Measurements from ENCODE around the gene GAS7. TPM values are rescaled to one million over a fixed set of nuclear protein-coding genes. Genes with fewer than 3 reads are reported as not detected.
A peak's percentile ranks its signal among the peaks of the same experiment; 100 is the strongest.

Gene GAS7
- total and polyA plus RNA-seq, 2 experiments from 2014 or later, result 1.9 to 10.7 TPM

DNA sequence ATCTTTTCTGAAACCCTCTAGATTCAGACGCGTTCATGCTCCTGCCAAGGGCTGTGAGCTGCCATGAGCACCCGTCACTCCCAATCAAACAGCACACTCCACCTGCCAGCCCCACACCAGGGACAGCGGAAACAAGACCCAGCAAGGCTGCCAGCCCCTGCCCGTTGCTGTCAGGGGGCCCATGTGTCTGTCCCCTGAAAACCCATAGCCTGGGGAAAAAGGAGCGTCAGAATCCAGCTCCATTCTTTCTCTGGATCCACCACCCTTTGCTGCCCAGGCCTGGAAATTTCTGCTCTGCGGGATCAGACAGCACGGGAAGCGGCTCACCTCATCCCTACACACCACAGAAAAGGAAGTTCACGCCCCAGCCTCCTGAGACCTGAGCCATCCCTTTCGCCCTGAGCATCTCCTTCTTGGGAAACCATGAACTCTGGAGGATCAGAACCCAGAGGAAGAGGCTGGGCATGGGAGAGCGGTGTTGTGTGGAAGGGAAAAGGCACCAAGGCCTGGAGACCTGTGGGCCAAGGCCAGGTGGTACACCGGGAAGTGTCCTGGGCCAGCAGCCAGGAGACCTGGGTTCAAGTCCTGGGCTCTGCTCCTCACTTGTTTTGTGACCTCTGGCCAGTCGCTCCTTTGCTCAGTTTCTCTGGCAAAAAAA, 241.8 kb downstream of the GAS7 start:
- H3K36me3 Mint-ChIP-seq (ENCODE audit: low read depth), result no peaks in the 10 kb centered on the region
- no peaks in the 10 kb centered on the region; the same call in 2 of the 3 replicates for H3K9me3 Mint-ChIP-seq
- no peaks in the 10 kb centered on the region for H3K36me3 ChIP-seq (ENCODE audit: insufficient read depth)
- H3K27me3 Mint-ChIP-seq (ENCODE audit: insufficient read depth, low read depth, poor library complexity), result peaks cover 19% of the 10 kb centered on the region
- ATAC-seq (peak; percentile 19), DNase-seq (ENCODE audit: low spot score) (no peak)
- H3K79me2 ChIP-seq (replicated peaks; ENCODE audit: insufficient read depth), result no peaks in the 10 kb centered on the region
- H3K27ac ChIP-seq (ENCODE audit: low read depth), result no peak overlapping the region
- no peak overlapping the region; the same call in 1 of the 2 replicates for H3K4me2 ChIP-seq
- no peaks in the 10 kb centered on the region for H4K20me1 ChIP-seq (replicated peaks; ENCODE audit: insufficient read depth)
- H3K4me3 Mint-ChIP-seq, result no peak overlapping the region
- H3K27ac Mint-ChIP-seq, result no peak overlapping the region
- H3K4me3 ChIP-seq, result no peak overlapping the region
- H3F3A ChIP-seq (replicated peaks; ENCODE audit: low read depth), result no peaks in the 10 kb centered on the region
- no peak overlapping the region for H2AFZ ChIP-seq
- no peaks in the 10 kb centered on the region for H3K9me2 ChIP-seq (ENCODE audit: insufficient read depth)
- TF ChIP-seq POLR2AphosphoS5 (IDR thresholded peaks at IDR 0.05; ENCODE audit: low read depth), result no peak
- TF ChIP-seq CREB1 (CRISPR knock-in tag; IDR thresholded peaks at IDR 0.05; ENCODE audit: low read depth), result no peak
- TF ChIP-seq, protein P1, sequence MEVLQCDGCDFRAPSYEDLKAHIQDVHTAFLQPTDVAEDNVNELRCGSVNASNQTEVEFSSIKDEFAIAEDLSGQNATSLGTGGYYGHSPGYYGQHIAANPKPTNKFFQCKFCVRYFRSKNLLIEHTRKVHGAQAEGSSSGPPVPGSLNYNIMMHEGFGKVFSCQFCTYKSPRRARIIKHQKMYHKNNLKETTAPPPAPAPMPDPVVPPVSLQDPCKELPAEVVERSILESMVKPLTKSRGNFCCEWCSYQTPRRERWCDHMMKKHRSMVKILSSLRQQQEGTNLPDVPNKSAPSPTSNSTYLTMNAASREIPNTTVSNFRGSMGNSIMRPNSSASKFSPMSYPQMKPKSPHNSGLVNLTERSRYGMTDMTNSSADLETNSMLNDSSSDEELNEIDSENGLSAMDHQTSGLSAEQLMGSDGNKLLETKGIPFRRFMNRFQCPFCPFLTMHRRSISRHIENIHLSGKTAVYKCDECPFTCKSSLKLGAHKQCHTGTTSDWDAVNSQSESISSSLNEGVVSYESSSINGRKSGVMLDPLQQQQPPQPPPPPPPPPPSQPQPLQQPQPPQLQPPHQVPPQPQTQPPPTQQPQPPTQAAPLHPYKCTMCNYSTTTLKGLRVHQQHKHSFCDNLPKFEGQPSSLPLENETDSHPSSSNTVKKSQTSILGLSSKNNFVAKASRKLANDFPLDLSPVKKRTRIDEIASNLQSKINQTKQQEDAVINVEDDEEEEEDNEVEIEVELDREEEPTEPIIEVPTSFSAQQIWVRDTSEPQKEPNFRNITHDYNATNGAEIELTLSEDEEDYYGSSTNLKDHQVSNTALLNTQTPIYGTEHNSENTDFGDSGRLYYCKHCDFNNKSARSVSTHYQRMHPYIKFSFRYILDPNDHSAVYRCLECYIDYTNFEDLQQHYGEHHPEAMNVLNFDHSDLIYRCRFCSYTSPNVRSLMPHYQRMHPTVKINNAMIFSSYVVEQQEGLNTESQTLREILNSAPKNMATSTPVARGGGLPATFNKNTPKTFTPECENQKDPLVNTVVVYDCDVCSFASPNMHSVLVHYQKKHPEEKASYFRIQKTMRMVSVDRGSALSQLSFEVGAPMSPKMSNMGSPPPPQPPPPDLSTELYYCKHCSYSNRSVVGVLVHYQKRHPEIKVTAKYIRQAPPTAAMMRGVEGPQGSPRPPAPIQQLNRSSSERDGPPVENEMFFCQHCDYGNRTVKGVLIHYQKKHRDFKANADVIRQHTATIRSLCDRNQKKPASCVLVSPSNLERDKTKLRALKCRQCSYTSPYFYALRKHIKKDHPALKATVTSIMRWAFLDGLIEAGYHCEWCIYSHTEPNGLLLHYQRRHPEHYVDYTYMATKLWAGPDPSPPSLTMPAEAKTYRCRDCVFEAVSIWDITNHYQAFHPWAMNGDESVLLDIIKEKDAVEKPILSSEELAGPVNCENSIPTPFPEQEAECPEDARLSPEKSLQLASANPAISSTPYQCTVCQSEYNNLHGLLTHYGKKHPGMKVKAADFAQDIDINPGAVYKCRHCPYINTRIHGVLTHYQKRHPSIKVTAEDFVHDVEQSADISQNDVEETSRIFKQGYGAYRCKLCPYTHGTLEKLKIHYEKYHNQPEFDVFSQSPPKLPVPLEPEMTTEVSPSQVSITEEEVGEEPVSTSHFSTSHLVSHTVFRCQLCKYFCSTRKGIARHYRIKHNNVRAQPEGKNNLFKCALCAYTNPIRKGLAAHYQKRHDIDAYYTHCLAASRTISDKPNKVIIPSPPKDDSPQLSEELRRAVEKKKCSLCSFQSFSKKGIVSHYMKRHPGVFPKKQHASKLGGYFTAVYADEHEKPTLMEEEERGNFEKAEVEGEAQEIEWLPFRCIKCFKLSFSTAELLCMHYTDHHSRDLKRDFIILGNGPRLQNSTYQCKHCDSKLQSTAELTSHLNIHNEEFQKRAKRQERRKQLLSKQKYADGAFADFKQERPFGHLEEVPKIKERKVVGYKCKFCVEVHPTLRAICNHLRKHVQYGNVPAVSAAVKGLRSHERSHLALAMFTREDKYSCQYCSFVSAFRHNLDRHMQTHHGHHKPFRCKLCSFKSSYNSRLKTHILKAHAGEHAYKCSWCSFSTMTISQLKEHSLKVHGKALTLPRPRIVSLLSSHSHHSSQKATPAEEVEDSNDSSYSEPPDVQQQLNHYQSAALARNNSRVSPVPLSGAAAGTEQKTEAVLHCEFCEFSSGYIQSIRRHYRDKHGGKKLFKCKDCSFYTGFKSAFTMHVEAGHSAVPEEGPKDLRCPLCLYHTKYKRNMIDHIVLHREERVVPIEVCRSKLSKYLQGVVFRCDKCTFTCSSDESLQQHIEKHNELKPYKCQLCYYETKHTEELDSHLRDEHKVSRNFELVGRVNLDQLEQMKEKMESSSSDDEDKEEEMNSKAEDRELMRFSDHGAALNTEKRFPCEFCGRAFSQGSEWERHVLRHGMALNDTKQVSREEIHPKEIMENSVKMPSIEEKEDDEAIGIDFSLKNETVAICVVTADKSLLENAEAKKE (CRISPR knock-in tag; IDR thresholded peaks at IDR 0.05), result no peak
- H3K4me1 Mint-ChIP-seq, result peaks cover 34% of the 10 kb centered on the region
- H3K27me3 ChIP-seq (ENCODE audit: insufficient read depth), result no peaks in the 10 kb centered on the region
- peaks cover 16% of the 10 kb centered on the region for H3K4me1 ChIP-seq (ENCODE audit: insufficient read depth)

DNA sequence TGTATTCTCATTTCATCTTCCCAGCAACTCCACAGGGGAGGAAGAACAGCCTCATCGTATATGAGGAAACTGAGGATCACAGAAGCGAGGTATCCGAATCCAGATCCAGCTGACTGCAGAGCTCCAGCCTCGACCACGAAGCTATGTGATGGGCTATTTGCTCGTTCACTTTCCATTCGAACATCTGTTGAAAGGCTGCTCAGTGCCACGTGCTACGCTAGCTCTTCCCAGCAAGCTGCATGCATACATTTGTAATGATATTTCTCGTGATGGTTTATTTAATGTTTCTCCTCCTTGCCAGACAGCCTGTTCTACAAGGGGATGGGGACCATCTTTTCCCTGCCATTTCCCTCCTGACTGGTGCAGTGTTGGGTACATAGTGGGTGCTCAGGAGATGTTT, 244.9 kb downstream of the GAS7 start:
- Mint-ChIP-seq H3K27me3 (ENCODE audit: insufficient read depth, low read depth, poor library complexity) (peaks cover 12% of the 10 kb centered on the region), H3K27ac (no peak overlapping the region), H3K4me3 (no peak overlapping the region), H3K9me3 (no peaks in the 10 kb centered on the region; the same call in 2 of the 3 replicates), H3K4me1 (peaks cover 22% of the 10 kb centered on the region), H3K36me3 (ENCODE audit: low read depth) (no peaks in the 10 kb centered on the region)
- DNase-seq (ENCODE audit: low spot score) (no peak), ATAC-seq (no peak)
- H3K4me2 ChIP-seq, result no peak overlapping the region
- H2AFZ ChIP-seq, result no peak overlapping the region
- no peaks in the 10 kb centered on the region for H3F3A ChIP-seq (replicated peaks; ENCODE audit: low read depth)
- no peaks in the 10 kb centered on the region for H3K36me3 ChIP-seq (ENCODE audit: insufficient read depth)
- H4K20me1 ChIP-seq (replicated peaks; ENCODE audit: insufficient read depth), result no peaks in the 10 kb centered on the region
- H3K27ac ChIP-seq (ENCODE audit: low read depth), result no peak overlapping the region
- no peaks in the 10 kb centered on the region for H3K79me2 ChIP-seq (replicated peaks; ENCODE audit: insufficient read depth)
- H3K9me2 ChIP-seq (ENCODE audit: insufficient read depth), result no peaks in the 10 kb centered on the region
- peaks cover 12% of the 10 kb centered on the region for H3K4me1 ChIP-seq (ENCODE audit: insufficient read depth)
- no peak overlapping the region for H3K4me3 ChIP-seq
- H3K27me3 ChIP-seq (ENCODE audit: insufficient read depth), result no peaks in the 10 kb centered on the region
- TF ChIP-seq ZNF331 (CRISPR knock-in tag; IDR thresholded peaks at IDR 0.05; ENCODE audit: low read depth) (no peak), EZH2phosphoT487 (IDR thresholded peaks at IDR 0.05; ENCODE audit: unreplicated experiment) (no peak), POLR2AphosphoS5 (IDR thresholded peaks at IDR 0.05; ENCODE audit: low read depth) (no peak)
- TF ChIP-seq, protein P1 (CRISPR knock-in tag; IDR thresholded peaks at IDR 0.05), result no peak
